Neuronal stem cell (in vitro differentiated cells): ENCODE measurements around the gene RANBP3.
"Not testable (repeated sequence)": the region's sequence is repeated elsewhere in the genome, so short reads cannot be mapped to it uniquely, and the experiment has no call there.

ENCODE experiments used
- DNase-seq: peaks from one replicate; pipeline ENCODE4 v3.0.0-alpha.2; 2013; ENCODE audit warnings: low spot score
- H2AFZ ChIP-seq: one replicate; pipeline ENCODE4 v1.6.1; 2013; ENCODE audit warnings: mild to moderate bottlenecking, low read length, inconsistent platforms
- H2AK5ac ChIP-seq: 2 replicates; pipeline ENCODE4 v1.6.1; 2013; ENCODE audit warnings: low read depth, mild to moderate bottlenecking, inconsistent platforms, low read length, moderate library complexity, mixed read lengths
- H2BK120ac ChIP-seq: 2 replicates; pipeline ENCODE4 v1.6.1; 2013; ENCODE audit warnings: low read depth, mild to moderate bottlenecking, inconsistent platforms, low read length, moderate library complexity, mixed read lengths
- H2BK12ac ChIP-seq: one replicate; pipeline ENCODE4 v1.6.1; 2013; ENCODE audit warnings: low read length, inconsistent platforms
- H2BK15ac ChIP-seq: 2 replicates; pipeline ENCODE4 v1.6.1; 2013; ENCODE audit warnings: mild to moderate bottlenecking, low read length, inconsistent platforms, mixed read lengths
- H2BK5ac ChIP-seq: one replicate; pipeline ENCODE4 v1.6.1; 2013; ENCODE audit warnings: inconsistent platforms, mild to moderate bottlenecking, low read length, moderate library complexity
- H3K14ac ChIP-seq: one replicate; pipeline ENCODE4 v1.6.1; 2013; ENCODE audit warnings: low read length, inconsistent platforms
- H3K18ac ChIP-seq: 2 replicates; pipeline ENCODE4 v1.6.1; 2013; ENCODE audit warnings: low read length, inconsistent platforms
- H3K23ac ChIP-seq: 2 replicates; pipeline ENCODE4 v1.6.1; 2013; ENCODE audit warnings: low read depth, mild to moderate bottlenecking, mixed read lengths, low read length, inconsistent platforms; ENCODE audit not compliant: poor library complexity
- H3K27ac ChIP-seq: replicated peaks from 3 replicates; pipeline ENCODE4 v1.5.1; 2013; ENCODE audit warnings: low read length, inconsistent platforms
- H3K27me3 ChIP-seq, 3 experiments: 2 replicates each; pipeline ENCODE4 v1.6.1; 2013; ENCODE audit warnings: low read length in 3 of 3, mild to moderate bottlenecking in 2 of 3, inconsistent platforms in 1 of 3, low read depth in 1 of 3, mixed read lengths in 1 of 3, moderate library complexity in 1 of 3; ENCODE audit not compliant: control insufficient read depth in 3 of 3, insufficient read depth in 3 of 3
- H3K36me3 ChIP-seq, 2 donors: replicated peaks in 1 of 2; 2 replicates each; pipeline ENCODE4 v1.6.1; 2013; ENCODE audit warnings: low read length in 2 of 2; ENCODE audit not compliant: control insufficient read depth in 2 of 2, insufficient read depth in 2 of 2
- H3K4ac ChIP-seq: 2 replicates; pipeline ENCODE4 v1.6.1; 2013; ENCODE audit warnings: inconsistent platforms, mild to moderate bottlenecking, low read length, moderate library complexity
- H3K4me1 ChIP-seq, 2 donors: 1 replicate in 1 of 2; 2 replicates in 1 of 2; pipeline ENCODE4 v1.6.1; 2013; ENCODE audit warnings: low read length in 2 of 2, low read depth in 1 of 2; ENCODE audit not compliant: control insufficient read depth in 2 of 2, insufficient read depth in 1 of 2
- H3K4me2 ChIP-seq: one replicate; pipeline ENCODE4 v1.6.1; 2013; ENCODE audit warnings: mild to moderate bottlenecking, low read length, inconsistent platforms; ENCODE audit not compliant: insufficient read depth, poor library complexity, severe bottlenecking
- H3K4me3 ChIP-seq, 2 donors: 2 replicates each; pipeline ENCODE4 v1.5.1; 2013; ENCODE audit warnings: low read length in 2 of 2, mild to moderate bottlenecking in 2 of 2, inconsistent platforms in 1 of 2, moderate library complexity in 1 of 2
- H3K79me1 ChIP-seq: one replicate; pipeline ENCODE4 v1.6.1; 2013; ENCODE audit warnings: low read depth, mild to moderate bottlenecking, inconsistent platforms, low read length, moderate library complexity
- H3K9ac ChIP-seq: one replicate; pipeline ENCODE4 v1.6.1; 2013; ENCODE audit warnings: mild to moderate bottlenecking, low read depth, low read length, inconsistent platforms; ENCODE audit not compliant: poor library complexity
- H3K9me3 ChIP-seq, 2 donors: replicated peaks in 1 of 2; 2 replicates each; pipeline versions ENCODE3 to v1.6.1; 2013; ENCODE audit warnings: low read length in 2 of 2, mild to moderate bottlenecking in 2 of 2, inconsistent platforms in 1 of 2, low read depth in 1 of 2, mixed read lengths in 1 of 2, moderate library complexity in 1 of 2; ENCODE audit not compliant: control insufficient read depth in 2 of 2, insufficient read depth in 1 of 2
- H4K8ac ChIP-seq: one replicate; pipeline ENCODE4 v1.6.1; 2013; ENCODE audit warnings: low read depth, mild to moderate bottlenecking, inconsistent platforms, low read length, moderate library complexity
- H4K91ac ChIP-seq: one replicate; pipeline ENCODE4 v1.6.1; 2013; ENCODE audit warnings: low read length, low read depth, mild to moderate bottlenecking, inconsistent platforms; ENCODE audit not compliant: poor library complexity
- WGBS, 2 donors: extraction: QIAGEN DNeasy Blood & Tissue Kit; methylation state at CpG; one replicate each; pipeline ENCODE4 v1.1.7; 2013; ENCODE audit warnings: missing lambda C conversion rate in 2 of 2, mixed read lengths in 1 of 2; ENCODE audit not compliant: insufficient read length in 2 of 2, insufficient replicate concordance in 1 of 2; ENCODE audit errors: extremely low coverage in 2 of 2; 5-methylcytosine and 5-hydroxymethylcytosine counted together

Gene RANBP3

DNA sequence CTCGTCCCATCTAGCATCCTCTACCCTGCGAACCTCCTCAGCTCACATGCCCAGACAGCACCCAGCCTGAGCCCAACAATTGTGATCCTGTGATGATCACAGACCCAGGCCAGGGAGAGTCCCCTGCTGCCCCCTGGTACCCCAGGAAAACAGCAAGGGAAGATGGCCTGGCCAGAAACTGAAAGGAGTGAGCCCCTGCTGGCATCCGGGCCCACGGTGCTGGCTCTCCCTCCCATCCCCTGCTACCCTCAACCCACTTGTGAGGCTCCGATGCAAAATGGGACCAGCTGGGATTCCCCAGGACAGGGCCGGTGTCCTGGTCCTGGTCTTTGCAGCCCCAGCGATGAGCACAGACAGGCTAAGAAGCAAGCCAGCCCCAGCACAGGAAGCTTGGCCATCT, 14.1 kb downstream of the RANBP3 start:
- no peak overlapping the region for H4K8ac ChIP-seq
- no peak overlapping the region for H2BK15ac ChIP-seq
- H3K36me3 ChIP-seq = peaks cover 2 to 37% of the 10 kb centered on the region in 2 donors
- H3K4me1 ChIP-seq = peaks cover 12 to 26% of the 10 kb centered on the region in 2 donors
- peak overlapping the region in 1 of 2 donors; percentile 0 for H3K4me3 ChIP-seq
- no peak overlapping the region for H4K91ac ChIP-seq
- H2BK12ac ChIP-seq = no peak overlapping the region
- no peak overlapping the region for H3K14ac ChIP-seq
- H2BK120ac ChIP-seq = no peak overlapping the region
- H3K27me3 ChIP-seq = no peaks in the 10 kb centered on the region
- H3K23ac ChIP-seq = no peak overlapping the region
- H3K4ac ChIP-seq = no peak overlapping the region
- H3K9ac ChIP-seq = no peak overlapping the region
- H3K9me3 ChIP-seq = no peaks in the 10 kb centered on the region
- DNase-seq = no peak
- no peak overlapping the region for H2BK5ac ChIP-seq
- no peak overlapping the region for H3K4me2 ChIP-seq
- H2AFZ ChIP-seq = no peak overlapping the region
- H3K27ac ChIP-seq = no peak overlapping the region
- H3K79me1 ChIP-seq = peaks cover 37% of the 10 kb centered on the region
- H2AK5ac ChIP-seq = no peak overlapping the region
- H3K18ac ChIP-seq = no peak overlapping the region
- no CpG with 5 or more reads among the region's 7 CpGs for WGBS, 2 donors

DNA sequence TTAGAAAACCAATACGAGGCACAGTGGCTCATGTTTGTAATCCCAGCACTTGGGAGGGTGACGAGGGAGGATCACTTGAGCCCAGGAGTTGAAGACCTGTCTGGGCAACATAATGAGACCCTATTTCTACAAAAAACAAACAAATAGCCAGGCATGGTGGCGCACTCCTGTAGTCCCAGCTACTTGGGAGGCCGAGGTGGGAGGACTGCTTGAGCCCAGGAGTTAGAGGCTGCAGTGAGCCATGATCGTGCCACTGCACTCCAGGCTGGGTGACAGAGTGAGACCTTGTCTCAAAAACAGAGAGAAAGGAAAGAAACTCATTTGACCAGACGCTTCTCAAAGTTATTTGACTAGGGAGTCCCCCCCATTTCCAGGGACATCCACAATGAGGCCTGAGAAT, 14.7 kb downstream of the RANBP3 start:
- H2AFZ ChIP-seq, H3K23ac ChIP-seq, H3K9me3 ChIP-seq, H3K18ac ChIP-seq, H4K91ac ChIP-seq, H2BK15ac ChIP-seq, DNase-seq, H2BK5ac ChIP-seq, H3K27ac ChIP-seq, H3K4me3 ChIP-seq, H3K4me2 ChIP-seq, H2BK120ac ChIP-seq, H3K9ac ChIP-seq, H3K4ac ChIP-seq, H2AK5ac ChIP-seq, H3K27me3 ChIP-seq, H2BK12ac ChIP-seq, H4K8ac ChIP-seq, H3K14ac ChIP-seq: not testable (repeated sequence)
- H3K36me3 ChIP-seq = peaks cover 2 to 38% of the 10 kb centered on the region in 2 donors
- peaks cover 14 to 27% of the 10 kb centered on the region in 2 donors for H3K4me1 ChIP-seq
- H3K79me1 ChIP-seq = peaks cover 37% of the 10 kb centered on the region
- WGBS, 2 donors = no CpG with 5 or more reads among the region's 6 CpGs

DNA sequence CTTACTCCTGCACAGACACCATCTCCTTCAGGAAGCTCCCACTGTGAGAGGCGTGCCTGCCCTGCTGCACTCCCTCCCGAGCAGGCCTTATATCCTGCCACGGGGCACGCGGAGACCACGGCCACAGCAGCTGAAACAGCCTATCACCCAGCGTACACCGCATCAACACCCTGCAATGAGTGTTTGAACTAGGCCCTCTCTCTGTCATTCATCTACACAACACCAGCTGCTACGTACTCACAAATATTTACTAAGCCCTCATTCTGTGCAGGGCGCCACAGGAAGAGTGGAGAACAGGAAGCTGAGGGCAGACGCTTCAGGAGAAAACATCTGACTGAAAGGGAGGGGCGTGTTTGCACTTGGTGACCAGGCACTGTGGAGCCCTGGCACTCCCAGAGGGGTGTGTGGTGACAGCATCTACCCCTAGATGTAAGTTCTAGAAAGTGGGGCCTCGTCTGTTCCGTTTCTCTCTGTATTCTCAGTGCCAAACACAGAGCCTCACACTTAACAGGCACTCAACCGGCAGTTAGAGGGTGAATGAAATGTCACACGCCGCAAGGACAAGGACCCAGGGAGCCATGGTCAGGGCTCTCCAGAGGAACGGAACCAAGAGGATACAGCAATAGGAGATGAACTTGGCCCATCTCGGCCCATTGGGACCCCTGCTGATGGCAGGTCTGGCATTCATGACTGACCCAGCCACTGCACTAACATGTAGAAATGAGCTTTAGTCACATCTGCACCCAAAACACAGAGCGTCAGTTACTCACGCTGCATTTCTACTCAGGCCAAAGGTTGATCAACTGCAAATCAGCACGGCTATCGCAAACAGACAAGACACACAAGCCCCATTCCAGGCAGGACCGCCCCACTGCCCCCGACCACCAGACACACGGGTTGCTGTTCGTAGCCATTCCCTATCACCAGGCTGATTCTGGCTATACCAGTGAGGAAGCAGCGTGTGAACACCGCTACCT, 15.7 kb downstream of the RANBP3 start:
- Histone ChIP-seq H3K9ac (peak overlapping the region; percentile 64), H2BK120ac (no peak overlapping the region), H2AFZ (no peak overlapping the region), H3K36me3 (peaks cover 2 to 37% of the 10 kb centered on the region in 2 donors), H3K9me3 (no peaks in the 10 kb centered on the region), H2BK12ac (no peak overlapping the region), H3K4ac (no peak overlapping the region), H2AK5ac (no peak overlapping the region), H3K18ac (peak overlapping the region; percentile 44), H4K91ac (no peak overlapping the region), H2BK5ac (no peak overlapping the region), H3K4me2 (no peak overlapping the region), H3K14ac (no peak overlapping the region), H4K8ac (no peak overlapping the region), H3K4me1 (peaks cover 19 to 26% of the 10 kb centered on the region in 2 donors), H3K23ac (peak overlapping the region; percentile 9), H3K4me3 (peak overlapping the region in 1 of 2 donors; percentile 23), H3K27me3 (no peaks in the 10 kb centered on the region), H2BK15ac (no peak overlapping the region), H3K27ac (no peak overlapping the region), H3K79me1 (peaks cover 37% of the 10 kb centered on the region)
- DNase-seq = no peak
- WGBS, 2 donors = no CpG with 5 or more reads among the region's 29 CpGs

DNA sequence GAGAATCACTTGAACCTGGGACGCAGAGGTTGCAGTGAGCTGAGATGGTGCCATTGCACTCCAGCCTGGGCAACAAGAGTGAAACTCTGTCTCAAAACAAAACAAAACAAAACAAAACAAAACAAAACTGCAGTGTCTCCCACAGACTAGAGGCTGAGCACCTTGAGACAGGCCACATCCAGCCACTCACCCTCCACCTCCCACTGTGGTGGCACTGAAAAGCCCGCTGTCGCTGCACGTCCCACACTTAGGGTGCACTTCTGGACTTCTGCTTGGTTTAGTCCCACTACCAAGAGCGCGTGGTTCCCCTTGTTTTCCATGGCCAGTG, 16.3 kb downstream of the RANBP3 start:
- H2BK15ac ChIP-seq, H4K8ac ChIP-seq, H2AFZ ChIP-seq, H3K14ac ChIP-seq, H3K4me2 ChIP-seq, H2BK5ac ChIP-seq, H2BK120ac ChIP-seq, H4K91ac ChIP-seq, H3K27ac ChIP-seq, H3K4ac ChIP-seq, H3K27me3 ChIP-seq, DNase-seq, H2AK5ac ChIP-seq, H2BK12ac ChIP-seq, H3K9me3 ChIP-seq: not testable (repeated sequence)
- H3K18ac ChIP-seq = peak overlapping the region; percentile 44
- H3K36me3 ChIP-seq = peaks cover 2 to 39% of the 10 kb centered on the region in 2 donors
- WGBS, 2 donors = no CpG with 5 or more reads among the region's 6 CpGs
- peaks cover 39% of the 10 kb centered on the region for H3K79me1 ChIP-seq
- H3K23ac ChIP-seq = peak overlapping the region; percentile 1
- H3K4me1 ChIP-seq = peaks cover 20 to 23% of the 10 kb centered on the region in 2 donors
- H3K9ac ChIP-seq = peak overlapping the region; percentile 64
- peak overlapping the region in 1 of 2 donors; percentile 3 for H3K4me3 ChIP-seq
